Neural cell (in vitro differentiated cells): ENCODE data around the gene STPG2. TPM values are rescaled to one million over a fixed set of nuclear protein-coding genes. Genes with fewer than 3 reads are reported as not detected.
A peak's percentile ranks its signal among the peaks of the same experiment; 100 is the strongest.

Source experiments
- H2AFZ ChIP-seq: fragments of 200-600, 300-800 bp; sonication (generic), shearing (Covaris generic); 2 replicates; pipeline ENCODE4 v1.6.0; 2014; ENCODE audit warnings: low read depth, mild to moderate bottlenecking, antibody characterized with exemption, low read length, moderate library complexity
- H3F3A ChIP-seq: fragments of 200-600 bp; shearing (Covaris generic); 2 replicates; pipeline ENCODE4 v1.6.1; 2016; ENCODE audit warnings: mild to moderate bottlenecking, moderate library complexity, mixed read lengths, antibody characterized with exemption, low read length; ENCODE audit not compliant: insufficient read depth, poor library complexity, severe bottlenecking
- H3K27ac ChIP-seq: fragments of 200-600, 300-800 bp; sonication (generic), shearing (Covaris generic); 2 replicates; pipeline ENCODE4 v1.5.1; 2014; ENCODE audit warnings: mild to moderate bottlenecking, low read length, moderate library complexity
- H3K27me3 ChIP-seq: fragments of 300-800, 200-600 bp; sonication (generic), shearing (Covaris generic); 2 replicates; pipeline ENCODE4 v1.6.0; 2014; ENCODE audit warnings: mild to moderate bottlenecking, low read depth, low read length, moderate library complexity; ENCODE audit not compliant: insufficient read depth
- H3K36me3 ChIP-seq: fragments of 300-800, 200-600 bp; sonication (generic), shearing (Covaris generic); 2 replicates; pipeline ENCODE4 v1.5.1; 2014; ENCODE audit warnings: mild to moderate bottlenecking, antibody characterized with exemption, low read length, moderate library complexity; ENCODE audit not compliant: insufficient read depth
- H3K4me2 ChIP-seq: fragments of 300-800, 200-600 bp; sonication (generic), shearing (Covaris generic); 2 replicates; pipeline ENCODE4 v1.6.0; 2014; ENCODE audit warnings: mild to moderate bottlenecking, low read length
- H3K4me3 ChIP-seq: fragments of 300-800, 200-600 bp; sonication (generic), shearing (Covaris generic); 2 replicates; pipeline ENCODE4 v1.5.1; 2014; ENCODE audit warnings: mild to moderate bottlenecking, low read length, moderate library complexity
- H3K79me2 ChIP-seq: fragments of 200-600 bp; shearing (Covaris generic); replicated peaks from 2 replicates; pipeline ENCODE4 v1.6.0; 2014; ENCODE audit warnings: mild to moderate bottlenecking, low read length, moderate library complexity; ENCODE audit not compliant: insufficient read depth
- H3K9ac ChIP-seq: fragments of 300-800, 200-600 bp; sonication (generic), shearing (Covaris generic); 2 replicates; pipeline ENCODE4 v1.6.1; 2016; ENCODE audit warnings: mild to moderate bottlenecking, low read length, mixed read lengths
- H3K9me2 ChIP-seq: fragments of 200-600 bp; shearing (Covaris generic); 2 replicates; pipeline ENCODE4 v1.6.1; 2016; ENCODE audit warnings: mild to moderate bottlenecking, low read length, mixed read lengths; ENCODE audit not compliant: insufficient read depth
- H3K9me3 ChIP-seq: fragments of 200-600, 300-800 bp; sonication (generic), shearing (Covaris generic); 2 replicates; pipeline ENCODE4 v1.6.1; 2016; ENCODE audit warnings: mild to moderate bottlenecking, mixed run types, low read length, moderate library complexity, mixed read lengths
- H4K20me1 ChIP-seq: fragments of 200-600 bp; shearing (Covaris generic); 2 replicates; pipeline ENCODE4 v1.6.1; 2016; ENCODE audit warnings: mild to moderate bottlenecking, mixed run types; ENCODE audit not compliant: insufficient read depth
- EP300 ChIP-seq: fragments of 450-650 bp; conservative IDR thresholded peaks from 2 replicates; pipeline ENCODE4 v1.6.1; 2014; ENCODE audit warnings: antibody characterized with exemption, mild to moderate bottlenecking, moderate library complexity; ENCODE audit not compliant: poor library complexity, severe bottlenecking
- EZH2 ChIP-seq: fragments of 200-600, 300-800 bp; shearing (Covaris generic), sonication (generic); IDR thresholded peaks from 2 replicates; pipeline ENCODE4 v1.6.1; 2014; ENCODE audit warnings: antibody characterized with exemption, low read length, borderline replicate concordance, mild to moderate bottlenecking; ENCODE audit not compliant: insufficient read depth, poor library complexity, severe bottlenecking
- MXI1 ChIP-seq: fragments of 450-650 bp; conservative IDR thresholded peaks from 2 replicates; pipeline ENCODE4 v1.6.1; 2014; ENCODE audit warnings: antibody characterized with exemption, mild to moderate bottlenecking; ENCODE audit not compliant: poor library complexity, severe bottlenecking
- POLR2AphosphoS5 ChIP-seq: IDR thresholded peaks from 2 replicates; pipeline ENCODE4 v1.6.1; 2012
- RAD21 ChIP-seq: fragments of 450-650 bp; conservative IDR thresholded peaks from 2 replicates; pipeline ENCODE4 v1.6.1; 2014; ENCODE audit warnings: antibody characterized with exemption, mild to moderate bottlenecking, moderate library complexity
- SMC3 ChIP-seq: fragments of 450-650 bp; conservative IDR thresholded peaks from 2 replicates; pipeline ENCODE4 v1.6.1; 2014; ENCODE audit warnings: antibody characterized with exemption, mild to moderate bottlenecking, moderate library complexity; ENCODE audit not compliant: poor library complexity
- TAF1 ChIP-seq: IDR thresholded peaks from 2 replicates; pipeline ENCODE4 v1.6.1; 2012; ENCODE audit warnings: low read depth
- polyA plus RNA-seq: library from polyadenylated mRNA; depleted of rRNA; stranded (reverse); fragments of >200 nt; gene quantifications from 2 replicates; pipeline ENCODE4 v1.2.3, GENCODE V29; 2014
- TF ChIP-seq, protein P1 (sequence below): IDR thresholded peaks from 2 replicates; pipeline ENCODE4 v1.6.1; 2012; ENCODE audit warnings: borderline replicate concordance
- TF ChIP-seq, protein P2 (sequence below): fragments of 450-650 bp; IDR thresholded peaks from 2 replicates; pipeline ENCODE4 v1.5.1; 2014; ENCODE audit warnings: antibody characterized with exemption, mild to moderate bottlenecking, moderate library complexity; ENCODE audit not compliant: poor library complexity, severe bottlenecking

Gene STPG2
- polyA plus RNA-seq, 1 donor from 2014 or later = not detected

DNA sequence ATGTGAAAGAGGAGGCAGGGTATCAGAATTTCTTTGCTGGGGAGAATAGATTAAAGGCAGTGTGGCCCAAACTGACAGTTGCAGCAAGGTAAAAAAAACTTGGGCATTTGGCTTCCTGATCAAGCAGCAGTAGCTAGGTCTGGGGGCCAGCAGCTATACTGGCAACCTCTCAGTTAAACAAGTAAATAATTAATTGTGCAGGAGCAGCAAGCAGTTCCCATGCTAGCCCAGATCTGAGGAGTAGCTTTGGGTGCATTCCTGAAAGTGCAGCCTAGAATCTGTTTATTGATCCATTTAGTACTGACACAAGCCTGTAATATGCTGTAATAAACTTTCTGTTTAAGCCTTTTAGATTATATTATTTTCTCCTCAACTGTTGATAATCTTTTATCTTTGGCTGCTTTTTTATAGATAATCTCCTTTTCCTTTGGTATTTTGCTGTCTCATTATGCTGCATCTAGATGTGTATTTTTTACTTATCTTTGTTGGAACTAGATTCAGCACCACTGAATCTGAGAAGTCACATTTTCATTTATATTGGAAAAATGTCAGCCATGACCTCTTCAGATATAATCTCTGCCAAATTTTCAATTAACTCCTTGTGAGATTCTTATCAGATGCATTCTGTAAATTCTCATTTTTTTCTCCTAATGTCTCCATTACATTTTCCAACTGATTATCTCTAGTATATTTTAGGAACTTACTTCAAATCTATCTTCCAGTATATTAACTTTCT lies 276.3 kb downstream of the STPG2 start:
- no peak overlapping the region for H3K9ac ChIP-seq

DNA sequence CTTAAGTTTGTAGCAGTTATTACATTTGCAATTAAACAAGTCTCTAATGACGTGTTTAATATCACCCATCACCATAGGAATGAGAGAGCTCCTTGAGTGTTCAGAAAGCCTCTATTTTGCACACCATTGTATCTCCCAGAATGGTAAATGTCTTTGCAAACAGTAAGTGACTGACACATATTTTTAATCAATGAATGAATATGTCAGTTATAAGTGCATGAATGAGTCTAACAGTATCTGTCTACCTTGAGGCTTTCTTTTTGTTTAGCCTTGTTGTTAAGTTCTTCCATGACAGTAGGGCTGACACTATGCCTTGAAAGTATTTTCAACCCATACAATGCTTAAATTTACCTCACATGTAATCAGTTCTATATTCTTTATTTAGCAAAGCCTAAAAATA lies 292.2 kb downstream of the STPG2 start:
- no peaks in the 10 kb centered on the region for H3K79me2 ChIP-seq
- no peaks in the 10 kb centered on the region for H3K36me3 ChIP-seq
- no peak overlapping the region for H3K4me3 ChIP-seq
- H2AFZ ChIP-seq = no peak overlapping the region
- H3K9me3 ChIP-seq = no peaks in the 10 kb centered on the region
- peak; percentile 92 for TF ChIP-seq EP300
- no peak for TF ChIP-seq SMC3
- peak; percentile 52 for TF ChIP-seq POLR2AphosphoS5
- no peak for TF ChIP-seq TAF1
- no peaks in the 10 kb centered on the region for H3K9me2 ChIP-seq
- no peaks in the 10 kb centered on the region for H3K27me3 ChIP-seq
- H4K20me1 ChIP-seq = no peaks in the 10 kb centered on the region
- H3K9ac ChIP-seq = no peak overlapping the region
- no peak overlapping the region for H3K27ac ChIP-seq
- H3K4me2 ChIP-seq = no peak overlapping the region
- H3F3A ChIP-seq = no peaks in the 10 kb centered on the region

More for the DNA sequence above, 276.3 kb downstream of the STPG2 start:
- Histone ChIP-seq H3K9me2 (no peaks in the 10 kb centered on the region), H3K4me3 (no peak overlapping the region), H2AFZ (no peak overlapping the region), H4K20me1 (no peaks in the 10 kb centered on the region), H3K79me2 (no peaks in the 10 kb centered on the region), H3K9me3 (no peaks in the 10 kb centered on the region), H3K4me2 (no peak overlapping the region), H3K36me3 (no peaks in the 10 kb centered on the region), H3K27ac (no peak overlapping the region), H3K27me3 (no peaks in the 10 kb centered on the region), H3F3A (no peaks in the 10 kb centered on the region)
- TF ChIP-seq EP300 (no peak), EZH2 (no peak), SMC3 (no peak), TAF1 (no peak), POLR2AphosphoS5 (no peak), RAD21 (no peak), MXI1 (no peak)
- TF ChIP-seq, protein P1, sequence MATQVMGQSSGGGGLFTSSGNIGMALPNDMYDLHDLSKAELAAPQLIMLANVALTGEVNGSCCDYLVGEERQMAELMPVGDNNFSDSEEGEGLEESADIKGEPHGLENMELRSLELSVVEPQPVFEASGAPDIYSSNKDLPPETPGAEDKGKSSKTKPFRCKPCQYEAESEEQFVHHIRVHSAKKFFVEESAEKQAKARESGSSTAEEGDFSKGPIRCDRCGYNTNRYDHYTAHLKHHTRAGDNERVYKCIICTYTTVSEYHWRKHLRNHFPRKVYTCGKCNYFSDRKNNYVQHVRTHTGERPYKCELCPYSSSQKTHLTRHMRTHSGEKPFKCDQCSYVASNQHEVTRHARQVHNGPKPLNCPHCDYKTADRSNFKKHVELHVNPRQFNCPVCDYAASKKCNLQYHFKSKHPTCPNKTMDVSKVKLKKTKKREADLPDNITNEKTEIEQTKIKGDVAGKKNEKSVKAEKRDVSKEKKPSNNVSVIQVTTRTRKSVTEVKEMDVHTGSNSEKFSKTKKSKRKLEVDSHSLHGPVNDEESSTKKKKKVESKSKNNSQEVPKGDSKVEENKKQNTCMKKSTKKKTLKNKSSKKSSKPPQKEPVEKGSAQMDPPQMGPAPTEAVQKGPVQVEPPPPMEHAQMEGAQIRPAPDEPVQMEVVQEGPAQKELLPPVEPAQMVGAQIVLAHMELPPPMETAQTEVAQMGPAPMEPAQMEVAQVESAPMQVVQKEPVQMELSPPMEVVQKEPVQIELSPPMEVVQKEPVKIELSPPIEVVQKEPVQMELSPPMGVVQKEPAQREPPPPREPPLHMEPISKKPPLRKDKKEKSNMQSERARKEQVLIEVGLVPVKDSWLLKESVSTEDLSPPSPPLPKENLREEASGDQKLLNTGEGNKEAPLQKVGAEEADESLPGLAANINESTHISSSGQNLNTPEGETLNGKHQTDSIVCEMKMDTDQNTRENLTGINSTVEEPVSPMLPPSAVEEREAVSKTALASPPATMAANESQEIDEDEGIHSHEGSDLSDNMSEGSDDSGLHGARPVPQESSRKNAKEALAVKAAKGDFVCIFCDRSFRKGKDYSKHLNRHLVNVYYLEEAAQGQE = no peak
- TF ChIP-seq, protein P2, sequence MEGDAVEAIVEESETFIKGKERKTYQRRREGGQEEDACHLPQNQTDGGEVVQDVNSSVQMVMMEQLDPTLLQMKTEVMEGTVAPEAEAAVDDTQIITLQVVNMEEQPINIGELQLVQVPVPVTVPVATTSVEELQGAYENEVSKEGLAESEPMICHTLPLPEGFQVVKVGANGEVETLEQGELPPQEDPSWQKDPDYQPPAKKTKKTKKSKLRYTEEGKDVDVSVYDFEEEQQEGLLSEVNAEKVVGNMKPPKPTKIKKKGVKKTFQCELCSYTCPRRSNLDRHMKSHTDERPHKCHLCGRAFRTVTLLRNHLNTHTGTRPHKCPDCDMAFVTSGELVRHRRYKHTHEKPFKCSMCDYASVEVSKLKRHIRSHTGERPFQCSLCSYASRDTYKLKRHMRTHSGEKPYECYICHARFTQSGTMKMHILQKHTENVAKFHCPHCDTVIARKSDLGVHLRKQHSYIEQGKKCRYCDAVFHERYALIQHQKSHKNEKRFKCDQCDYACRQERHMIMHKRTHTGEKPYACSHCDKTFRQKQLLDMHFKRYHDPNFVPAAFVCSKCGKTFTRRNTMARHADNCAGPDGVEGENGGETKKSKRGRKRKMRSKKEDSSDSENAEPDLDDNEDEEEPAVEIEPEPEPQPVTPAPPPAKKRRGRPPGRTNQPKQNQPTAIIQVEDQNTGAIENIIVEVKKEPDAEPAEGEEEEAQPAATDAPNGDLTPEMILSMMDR = no peak
